ENCODE results near the gene CTSH.

GRCh38 chr15:78880242-78880533 lies 64.7 kb downstream of the CTSH start:
- no peak for TF ChIP-seq EZH2 (IDR thresholded peaks at IDR 0.05; ENCODE audit: low read length, missing control alignments)
- TF ChIP-seq, protein P1, sequence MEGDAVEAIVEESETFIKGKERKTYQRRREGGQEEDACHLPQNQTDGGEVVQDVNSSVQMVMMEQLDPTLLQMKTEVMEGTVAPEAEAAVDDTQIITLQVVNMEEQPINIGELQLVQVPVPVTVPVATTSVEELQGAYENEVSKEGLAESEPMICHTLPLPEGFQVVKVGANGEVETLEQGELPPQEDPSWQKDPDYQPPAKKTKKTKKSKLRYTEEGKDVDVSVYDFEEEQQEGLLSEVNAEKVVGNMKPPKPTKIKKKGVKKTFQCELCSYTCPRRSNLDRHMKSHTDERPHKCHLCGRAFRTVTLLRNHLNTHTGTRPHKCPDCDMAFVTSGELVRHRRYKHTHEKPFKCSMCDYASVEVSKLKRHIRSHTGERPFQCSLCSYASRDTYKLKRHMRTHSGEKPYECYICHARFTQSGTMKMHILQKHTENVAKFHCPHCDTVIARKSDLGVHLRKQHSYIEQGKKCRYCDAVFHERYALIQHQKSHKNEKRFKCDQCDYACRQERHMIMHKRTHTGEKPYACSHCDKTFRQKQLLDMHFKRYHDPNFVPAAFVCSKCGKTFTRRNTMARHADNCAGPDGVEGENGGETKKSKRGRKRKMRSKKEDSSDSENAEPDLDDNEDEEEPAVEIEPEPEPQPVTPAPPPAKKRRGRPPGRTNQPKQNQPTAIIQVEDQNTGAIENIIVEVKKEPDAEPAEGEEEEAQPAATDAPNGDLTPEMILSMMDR (conservative IDR thresholded peaks at IDR 0.05 in 1 of 2, IDR thresholded peaks at IDR 0.05 in 1 of 2; ENCODE audit: low read depth in 1 of 2, low read length in 2 of 2) = no peak
